GM12865 (cell line): ENCODE results near the gene NACC2.
"Not testable (repeated sequence)": the region's sequence is repeated elsewhere in the genome, so short reads cannot be mapped to it uniquely, and the experiment has no call there.

Source experiments
- DNase-seq: peaks from one replicate; pipeline ENCODE4 v3.0.0; 2010; ENCODE audit warnings: low read depth
- H3K4me3 ChIP-seq: 2 replicates; pipeline ENCODE4 v1.5.1; 2011; ENCODE audit warnings: mild to moderate bottlenecking, low read depth, low read length, control low read depth
- CTCF ChIP-seq: IDR thresholded peaks from 2 replicates; pipeline ENCODE4 v1.5.1; 2011; ENCODE audit warnings: low read length, control low read depth, low read depth, inconsistent platforms; ENCODE audit not compliant: insufficient read depth; ENCODE audit errors: missing control alignments

NACC2 gene

GRCh38 chr9:136036848-136037247, 58.2 kb downstream of the NACC2 start:
- TF ChIP-seq CTCF = no peak
- DNase-seq = no peak
- no peak overlapping the region for H3K4me3 ChIP-seq

GRCh38 chr9:136036050-136036449, 59.0 kb downstream of the NACC2 start:
- TF ChIP-seq CTCF = no peak
- H3K4me3 ChIP-seq = no peak overlapping the region
- no peak for DNase-seq

GRCh38 chr9:136031741-136032730, 63.1 kb downstream of the NACC2 start:
- DNase-seq = no peak
- H3K4me3 ChIP-seq = no peak overlapping the region
- TF ChIP-seq CTCF = no peak

GRCh38 chr9:136031094-136031493, 64.0 kb downstream of the NACC2 start:
- no peak overlapping the region for H3K4me3 ChIP-seq
- DNase-seq = no peak
- TF ChIP-seq CTCF = no peak

- TF ChIP-seq CTCF = no peak
- H3K4me3 ChIP-seq = no peak overlapping the region
- no peak for DNase-seq
These were observed 65.5 kb downstream of the NACC2 start for GRCh38 chr9:136029556-136029955.

- DNase-seq = no peak
- TF ChIP-seq CTCF = no peak
- no peak overlapping the region for H3K4me3 ChIP-seq
These were observed 66.2 kb downstream of the NACC2 start for GRCh38 chr9:136028760-136029470.

- H3K4me3 ChIP-seq, DNase-seq: not testable (repeated sequence)
These were observed 68.2 kb downstream of the NACC2 start for GRCh38 chr9:136026943-136027289.
